Measurements from ENCODE around the gene ARHGAP4.
A peak's percentile ranks its signal among the peaks of the same experiment; 100 is the strongest.

ARHGAP4 gene

DNA sequence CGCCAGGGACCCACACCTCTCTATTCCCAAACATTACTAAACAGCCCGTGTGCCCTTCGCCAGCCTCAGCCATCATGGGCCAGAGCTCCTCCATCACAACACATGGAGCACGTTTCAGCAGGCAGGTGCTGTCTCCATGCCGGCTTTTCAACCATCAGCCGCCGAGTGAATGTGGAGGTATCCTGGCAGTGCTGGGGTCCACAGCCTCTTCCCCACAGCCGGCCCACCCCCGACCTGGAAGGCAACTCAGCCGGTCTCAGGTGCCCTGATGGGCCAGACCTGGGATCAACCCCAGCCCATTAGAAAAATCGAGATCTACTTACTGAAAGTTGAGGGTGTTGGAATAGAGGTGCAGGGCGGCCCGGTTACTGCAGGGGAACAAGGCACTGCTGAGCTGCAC lies 5.7 kb upstream of the ARHGAP4 start:
- in situ Hi-C loops (cut with HindIII; ENCODE audit: low pct_ligation_motif_present, low pct_unique_long_range_greater_than_20kb, low sequenced_read_pairs) = no loop called here
- DNase-seq = no peak

DNA sequence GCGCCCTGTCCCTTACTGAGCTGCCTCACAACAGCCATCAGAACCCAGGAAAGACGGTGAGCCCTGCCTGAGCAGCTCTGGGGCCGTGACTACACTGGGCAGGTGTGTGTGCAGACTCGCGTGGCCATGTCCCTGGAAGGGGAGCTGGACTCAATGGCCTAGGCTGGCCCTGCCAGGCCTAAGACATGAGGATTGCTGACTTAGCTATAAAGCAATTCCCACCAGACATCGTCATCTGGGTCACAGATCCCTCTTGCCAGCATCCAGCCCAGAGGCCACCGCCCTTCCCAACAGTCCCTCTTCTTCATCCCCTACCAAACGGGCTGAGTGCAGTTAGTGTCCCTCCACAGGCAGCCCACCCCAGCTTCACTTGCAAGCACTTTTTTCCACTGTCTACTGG lies 5.1 kb upstream of the ARHGAP4 start:
- in situ Hi-C loops (cut with HindIII; ENCODE audit: low pct_ligation_motif_present, low pct_unique_long_range_greater_than_20kb, low sequenced_read_pairs) = no loop called here
- no peak for DNase-seq

DNA sequence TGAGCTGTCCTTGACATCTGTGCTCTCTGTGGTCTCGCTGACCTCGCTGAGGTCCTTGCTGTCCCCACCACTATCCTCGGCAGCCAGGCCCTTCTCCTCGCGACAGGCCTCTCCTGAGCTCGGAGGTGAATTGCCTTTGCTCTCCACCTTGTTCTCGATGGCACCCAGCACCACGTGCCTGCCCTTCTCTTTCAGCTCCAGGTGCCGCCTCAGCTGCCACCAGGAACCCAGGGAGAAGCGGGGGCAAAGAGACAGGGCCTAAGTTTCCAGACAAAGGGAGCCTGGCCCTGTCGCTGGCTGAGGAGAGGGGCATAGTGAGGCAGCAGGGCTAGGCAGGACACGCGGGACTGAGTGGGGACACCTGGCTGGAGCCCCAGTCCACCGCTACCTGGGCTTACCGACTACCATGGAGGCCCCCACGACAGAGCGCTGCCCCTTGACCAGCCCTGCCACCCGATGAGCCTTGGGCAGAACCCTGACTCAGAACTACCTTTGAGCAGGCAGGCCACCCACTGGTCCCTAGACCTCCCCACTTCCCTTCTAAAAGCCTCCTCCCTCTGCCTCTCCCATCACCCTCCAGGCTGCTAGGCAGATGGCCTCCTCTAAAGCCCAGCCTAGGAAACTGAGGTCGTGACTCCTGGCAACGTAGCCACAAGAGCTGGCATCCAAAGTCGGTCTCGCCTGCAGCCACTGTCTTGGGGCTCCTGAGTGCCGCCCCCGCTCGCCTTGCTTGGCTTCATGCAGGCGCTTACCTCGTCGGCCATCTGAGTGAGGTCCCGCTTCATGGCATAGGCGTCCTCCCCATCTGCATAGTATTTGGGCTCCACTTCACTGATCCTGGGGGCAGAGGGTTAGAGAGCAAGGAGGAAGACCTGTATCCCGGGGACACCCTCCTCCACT lies 4.2 kb upstream of the ARHGAP4 start:
- no peak for DNase-seq
- in situ Hi-C loops (cut with HindIII; ENCODE audit: low pct_ligation_motif_present, low pct_unique_long_range_greater_than_20kb, low sequenced_read_pairs) = no loop called here

DNA sequence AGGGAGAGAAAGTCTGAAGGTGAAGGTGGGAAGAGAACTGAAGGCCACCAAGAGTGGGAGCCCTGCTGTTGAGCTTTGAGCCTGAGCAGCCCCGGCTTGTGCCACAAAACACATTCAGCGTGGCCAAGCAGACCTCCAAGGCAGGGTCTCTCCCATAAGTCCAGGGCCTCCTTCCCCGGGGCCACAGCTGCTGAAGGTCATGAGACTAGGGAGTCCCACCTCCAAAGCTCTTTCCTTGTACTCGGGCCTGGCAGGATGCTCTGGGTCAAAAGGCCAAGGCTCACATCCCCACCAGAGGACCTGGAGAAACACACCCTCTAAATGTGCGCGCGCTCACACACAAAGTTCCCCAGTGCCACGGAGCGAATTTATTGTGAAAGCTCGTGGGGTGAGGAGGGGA lies 3.5 kb upstream of the ARHGAP4 start:
- in situ Hi-C loops (cut with HindIII; ENCODE audit: low pct_ligation_motif_present, low pct_unique_long_range_greater_than_20kb, low sequenced_read_pairs) = no loop called here
- DNase-seq = no peak

DNA sequence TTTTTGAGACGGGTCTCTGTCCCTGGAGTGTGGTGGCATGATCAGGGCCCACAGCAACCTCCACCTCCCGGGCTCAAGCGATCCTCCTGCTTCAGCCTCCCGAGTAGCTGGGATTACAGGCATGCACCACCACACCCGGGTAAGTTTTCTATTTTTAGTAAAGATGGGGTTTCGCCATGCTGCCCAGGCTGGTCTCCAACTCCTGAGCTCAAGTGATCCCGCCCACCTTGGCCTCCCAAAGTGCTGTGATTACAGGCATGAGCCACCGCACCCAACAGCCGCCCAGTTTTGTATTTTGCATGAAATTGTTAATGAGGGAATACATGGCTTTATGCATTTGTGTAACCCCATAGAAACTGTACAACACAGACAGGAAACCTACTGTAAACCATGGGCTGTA lies 2.8 kb upstream of the ARHGAP4 start:
- DNase-seq = no peak
- in situ Hi-C loops (cut with HindIII; ENCODE audit: low pct_ligation_motif_present, low pct_unique_long_range_greater_than_20kb, low sequenced_read_pairs) = no loop called here

DNA sequence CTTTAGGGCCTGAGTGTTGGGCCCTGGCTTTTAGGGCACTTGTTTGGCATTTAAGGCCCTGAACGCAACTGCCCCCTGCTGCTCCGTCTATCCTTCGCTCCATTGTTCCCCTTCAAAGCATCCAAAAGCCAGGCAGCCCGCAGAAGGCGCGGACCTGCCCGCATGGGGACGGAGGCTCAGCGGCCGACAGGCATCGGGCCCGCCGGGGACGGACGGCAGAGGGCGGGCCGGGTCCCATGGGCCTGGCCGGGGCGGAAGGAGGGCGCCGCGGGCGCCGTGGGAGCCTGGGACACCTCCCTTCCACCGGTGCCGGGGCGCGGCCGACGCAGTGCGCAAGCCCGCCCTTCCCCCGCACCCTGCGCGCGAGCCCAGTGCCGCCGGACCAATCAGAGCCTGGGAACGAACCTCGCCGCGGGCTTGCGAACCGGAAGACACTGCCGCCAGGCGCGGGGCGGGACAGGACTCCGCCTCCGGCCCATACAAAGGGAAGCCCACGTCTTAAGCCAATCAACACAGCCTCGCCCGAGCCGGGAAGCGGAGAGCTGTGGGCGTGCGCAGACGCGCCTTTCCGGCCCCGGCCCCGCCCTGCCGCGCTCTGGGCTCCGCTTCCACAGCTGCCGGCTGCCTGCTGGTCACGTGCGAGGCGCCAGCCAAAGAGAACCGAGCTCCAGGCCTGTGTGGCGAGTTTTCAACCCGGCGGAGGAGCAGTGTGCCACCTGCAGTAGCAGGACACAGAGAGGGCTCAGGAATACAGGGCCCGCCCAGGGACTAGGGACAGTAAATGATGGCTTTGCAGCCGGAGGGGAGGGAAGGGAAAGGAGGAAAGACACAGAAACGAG lies 2.1 kb upstream of the ARHGAP4 start:
- in situ Hi-C loops (cut with HindIII; ENCODE audit: low pct_ligation_motif_present, low pct_unique_long_range_greater_than_20kb, low sequenced_read_pairs) = no loop called here
- DNase-seq = peak; percentile 89

DNA sequence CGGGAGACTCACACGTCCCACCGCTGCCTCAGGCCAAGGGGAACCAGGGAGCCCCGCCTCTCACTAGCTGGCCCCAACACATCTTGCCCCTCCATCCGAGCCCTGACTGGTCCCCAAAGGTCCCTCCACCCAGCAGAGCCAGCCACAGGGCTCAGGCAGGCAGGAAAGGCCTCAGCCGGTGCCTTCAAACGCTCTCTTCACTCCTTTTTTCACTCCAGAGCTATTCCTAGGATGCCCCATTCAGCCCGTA lies 1.5 kb upstream of the ARHGAP4 start:
- in situ Hi-C loops (cut with HindIII; ENCODE audit: low pct_ligation_motif_present, low pct_unique_long_range_greater_than_20kb, low sequenced_read_pairs) = no loop called here
- peak; percentile 3 for DNase-seq

DNA sequence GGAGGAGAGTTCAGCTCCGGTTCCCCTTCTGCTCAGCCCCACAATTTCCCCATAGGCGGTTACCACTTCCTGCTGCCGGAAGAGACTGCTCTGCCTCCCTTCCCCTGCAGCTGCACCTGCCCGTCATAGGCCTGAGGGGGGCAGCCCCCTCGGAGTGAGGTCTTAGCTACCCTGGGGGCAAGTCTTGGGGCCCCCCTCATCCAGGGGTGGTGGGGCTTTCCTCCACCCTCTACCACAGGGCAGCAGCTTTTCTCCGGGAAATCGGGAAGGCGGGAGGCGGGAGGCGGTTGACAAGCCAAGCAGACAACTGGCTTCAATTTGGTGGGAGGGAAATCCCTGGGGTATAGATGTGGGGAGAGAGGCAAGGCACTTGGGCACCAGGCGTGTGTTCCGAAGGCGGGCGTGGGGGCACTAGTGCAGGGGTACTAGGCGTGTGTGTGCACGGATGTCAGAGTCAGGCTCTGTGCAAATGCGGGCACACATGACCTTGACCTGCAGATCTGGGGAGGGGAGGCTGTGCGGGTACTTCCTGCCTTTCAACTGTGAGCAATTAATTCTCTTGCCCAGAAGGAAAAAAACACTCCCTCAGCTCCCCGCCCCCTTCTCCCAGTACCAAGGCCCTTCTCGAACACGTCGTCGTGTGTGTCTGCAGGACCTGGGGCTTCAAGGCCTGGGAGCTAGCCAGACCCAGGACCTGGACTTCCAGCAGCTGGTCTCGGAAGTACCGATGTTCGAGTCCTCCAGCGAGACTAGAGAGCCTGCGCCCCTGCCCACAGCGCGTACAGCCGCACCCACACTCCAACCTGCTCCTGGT lies 1.0 kb upstream of the ARHGAP4 start:
- DNase-seq = no peak
- in situ Hi-C loops (cut with HindIII; ENCODE audit: low pct_ligation_motif_present, low pct_unique_long_range_greater_than_20kb, low sequenced_read_pairs) = no loop called here

DNA sequence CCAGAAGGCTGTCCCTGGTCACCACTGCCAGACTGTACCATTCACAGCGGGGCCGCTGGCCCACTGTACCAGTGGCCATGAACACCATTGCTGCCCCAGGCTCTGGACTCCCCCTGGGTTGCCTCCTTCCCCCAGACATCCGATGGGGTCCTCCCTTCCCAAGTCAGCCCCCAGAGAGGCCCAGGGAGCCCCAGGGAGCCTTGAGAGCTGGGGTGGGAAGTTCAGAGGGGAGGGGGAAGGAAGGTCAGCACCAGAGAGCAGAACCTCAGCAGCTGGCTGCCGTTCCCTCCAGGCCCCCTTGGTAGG lies 441 bp upstream of the ARHGAP4 start:
- in situ Hi-C loops (cut with HindIII; ENCODE audit: low pct_ligation_motif_present, low pct_unique_long_range_greater_than_20kb, low sequenced_read_pairs) = no loop called here
- DNase-seq = no peak

DNA sequence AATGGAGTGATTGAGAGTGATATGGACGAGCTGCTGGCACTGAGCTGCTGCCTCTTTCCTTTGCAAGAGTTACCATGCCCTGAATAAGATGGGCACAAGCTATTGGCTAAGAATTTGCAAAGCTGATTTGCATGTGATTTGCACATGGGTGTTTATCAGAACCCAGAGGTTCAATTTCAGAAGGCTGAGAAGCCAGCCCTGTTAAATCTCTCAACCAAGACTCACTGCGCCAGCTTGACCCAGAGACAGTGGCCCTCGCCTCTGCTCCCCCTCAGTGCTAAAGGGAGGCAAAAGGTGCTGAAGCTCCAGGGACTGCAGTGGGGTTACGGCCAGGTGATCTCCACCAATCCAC lies 701 bp downstream of the ARHGAP4 start:
- no peak for DNase-seq
- in situ Hi-C loops (cut with HindIII; ENCODE audit: low pct_ligation_motif_present, low pct_unique_long_range_greater_than_20kb, low sequenced_read_pairs) = no loop called here

DNA sequence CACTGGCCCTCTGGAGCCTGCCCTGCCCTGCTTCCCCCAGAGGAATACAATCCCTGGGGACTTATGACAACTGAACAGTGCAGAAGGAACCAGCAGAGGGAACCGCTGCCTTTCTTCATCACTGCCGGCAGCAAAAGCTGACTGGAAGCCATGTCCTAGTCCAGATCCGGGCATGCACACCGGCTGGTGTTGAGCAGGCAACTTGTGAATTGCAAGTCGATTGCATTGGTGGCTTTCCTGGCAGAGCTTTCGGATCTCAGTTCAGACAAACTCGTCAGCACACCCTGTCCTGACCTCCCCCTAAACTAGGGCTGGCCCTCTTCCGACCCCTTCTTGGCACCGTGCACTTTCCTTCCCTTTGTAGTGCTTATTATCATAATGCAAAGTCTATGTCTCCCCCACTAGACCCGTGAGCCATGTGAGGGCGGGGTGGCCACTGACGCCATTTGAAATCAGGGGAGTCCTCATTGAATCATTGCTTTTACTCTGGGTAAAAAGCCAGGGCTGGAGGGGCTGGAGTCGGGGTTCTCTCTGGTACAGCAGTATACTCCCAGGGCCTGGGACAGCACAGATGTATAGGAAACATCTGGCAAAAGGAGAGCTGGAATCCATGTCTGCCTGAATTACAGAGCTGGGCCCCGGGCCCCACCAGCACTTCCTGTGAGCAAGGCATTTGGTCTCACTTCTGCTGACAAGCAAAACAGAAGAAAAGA lies 1.8 kb downstream of the ARHGAP4 start:
- DNase-seq = peak; percentile 26
- in situ Hi-C loops (cut with HindIII; ENCODE audit: low pct_ligation_motif_present, low pct_unique_long_range_greater_than_20kb, low sequenced_read_pairs) = no loop called here

DNA sequence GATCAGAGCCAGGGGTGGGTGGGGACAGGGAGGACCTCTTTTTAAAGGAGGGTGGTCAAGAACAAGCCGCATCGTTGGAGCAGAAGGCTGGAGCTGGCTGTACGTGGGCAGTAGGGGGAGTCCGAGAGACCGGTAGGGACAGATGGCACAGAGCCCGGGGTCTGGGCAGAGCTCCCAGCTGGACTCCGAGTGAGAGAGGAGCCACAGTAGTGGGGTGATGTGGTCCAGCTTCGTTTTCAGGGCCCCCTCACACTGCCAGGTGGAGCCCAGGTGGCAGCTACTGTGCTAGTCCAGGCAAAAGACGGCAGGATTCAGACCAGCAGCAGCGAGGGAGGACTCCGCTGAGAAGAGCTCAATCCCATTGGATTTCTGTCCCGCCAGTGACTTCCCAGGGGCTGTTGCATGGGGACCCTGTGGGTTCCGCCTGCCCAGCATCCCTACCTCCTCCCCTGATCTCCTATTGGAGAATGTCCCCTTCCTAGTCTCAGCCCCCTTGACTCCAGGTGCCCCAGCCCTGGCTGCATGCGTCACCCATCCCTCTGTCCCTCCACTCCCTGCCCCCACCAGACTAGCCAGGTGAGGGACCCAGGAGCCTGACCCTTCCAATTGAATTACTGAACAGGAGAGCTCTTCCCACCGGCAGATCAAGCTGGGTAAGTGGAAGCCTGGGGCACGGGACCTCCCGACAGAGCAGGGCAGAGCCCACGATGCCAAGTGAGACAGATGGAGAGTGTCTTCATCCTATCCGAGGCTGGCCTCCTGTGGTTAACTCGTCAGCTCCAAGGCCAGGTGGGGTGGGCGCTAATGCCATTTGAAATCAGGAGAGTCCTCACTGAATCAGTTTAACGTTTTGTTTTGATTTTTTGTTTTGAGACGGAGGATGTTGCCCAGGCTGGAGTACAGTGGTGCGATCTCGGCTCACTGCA lies 2.9 kb downstream of the ARHGAP4 start:
- peak; percentile 44 for DNase-seq
- in situ Hi-C loops (cut with HindIII; ENCODE audit: low pct_ligation_motif_present, low pct_unique_long_range_greater_than_20kb, low sequenced_read_pairs) = no loop called here

DNA sequence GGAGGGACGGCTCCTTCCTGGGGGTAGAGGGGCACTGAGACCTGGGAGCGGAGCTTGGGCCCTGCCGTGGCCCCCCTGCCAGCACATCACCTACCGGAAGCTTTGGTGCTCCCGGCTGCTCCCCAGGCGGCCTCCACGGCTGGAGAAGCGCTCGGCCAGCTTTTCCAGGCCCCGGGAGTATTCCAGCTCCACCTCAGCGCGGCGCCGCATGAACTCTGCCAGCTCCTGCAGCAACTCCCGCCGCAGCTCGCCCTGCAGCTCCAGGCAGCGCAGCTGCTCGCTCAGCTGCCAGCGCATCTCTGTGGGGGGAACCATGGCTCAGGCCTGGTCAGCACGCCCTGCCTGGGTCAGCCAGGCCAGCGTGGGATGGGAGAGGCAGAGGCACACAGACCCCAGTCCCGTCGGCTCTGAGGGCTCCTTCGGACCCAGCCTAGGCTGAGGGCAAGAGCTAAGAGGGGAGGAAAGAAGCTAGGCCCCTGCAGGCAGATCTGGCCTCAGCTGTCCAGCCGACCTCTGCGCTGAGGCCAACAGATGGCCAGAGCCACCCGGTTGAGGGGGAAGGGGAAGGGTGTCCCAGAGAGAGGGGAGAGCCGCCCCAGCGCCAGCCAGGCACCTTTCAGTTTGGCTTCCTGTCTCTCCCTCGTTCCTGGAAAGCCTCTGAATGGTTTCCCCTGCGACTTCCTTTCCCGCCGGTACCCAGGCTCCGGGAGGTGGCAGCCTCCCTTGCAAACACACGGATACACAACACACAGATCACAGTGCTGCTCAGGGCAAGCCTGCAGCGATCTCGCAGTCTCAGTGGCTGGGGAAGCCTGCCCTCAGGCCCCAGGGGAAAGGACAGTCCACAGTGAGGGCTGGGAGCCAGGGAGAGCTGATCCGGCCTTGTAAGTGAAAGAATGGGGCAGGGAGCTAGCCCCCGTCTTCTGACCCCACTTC lies 4.3 kb downstream of the ARHGAP4 start:
- in situ Hi-C loops (cut with HindIII; ENCODE audit: low pct_ligation_motif_present, low pct_unique_long_range_greater_than_20kb, low sequenced_read_pairs) = no loop called here
- no peak for DNase-seq

DNA sequence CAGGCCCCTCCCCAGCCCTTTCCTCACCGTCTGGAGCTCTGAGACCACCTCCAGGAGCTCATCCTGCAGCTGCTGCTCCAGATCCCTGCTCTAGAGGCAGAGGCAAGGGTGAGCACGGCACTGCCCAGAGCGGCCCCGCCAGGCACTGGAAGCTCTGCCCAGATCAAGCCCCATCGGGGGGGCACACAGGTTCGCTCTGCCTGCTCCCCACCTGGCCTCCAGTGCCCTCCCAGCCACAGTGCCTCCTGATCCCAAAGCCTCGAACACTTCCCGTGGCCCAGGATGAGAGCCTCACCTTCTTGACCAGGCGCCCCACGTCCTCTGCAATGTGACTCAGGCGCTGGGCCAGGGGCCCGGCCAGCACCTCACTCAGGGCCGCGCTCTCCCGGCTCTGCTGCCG lies 5.0 kb downstream of the ARHGAP4 start:
- in situ Hi-C loops (cut with HindIII; ENCODE audit: low pct_ligation_motif_present, low pct_unique_long_range_greater_than_20kb, low sequenced_read_pairs) = no loop called here
- no peak for DNase-seq

DNA sequence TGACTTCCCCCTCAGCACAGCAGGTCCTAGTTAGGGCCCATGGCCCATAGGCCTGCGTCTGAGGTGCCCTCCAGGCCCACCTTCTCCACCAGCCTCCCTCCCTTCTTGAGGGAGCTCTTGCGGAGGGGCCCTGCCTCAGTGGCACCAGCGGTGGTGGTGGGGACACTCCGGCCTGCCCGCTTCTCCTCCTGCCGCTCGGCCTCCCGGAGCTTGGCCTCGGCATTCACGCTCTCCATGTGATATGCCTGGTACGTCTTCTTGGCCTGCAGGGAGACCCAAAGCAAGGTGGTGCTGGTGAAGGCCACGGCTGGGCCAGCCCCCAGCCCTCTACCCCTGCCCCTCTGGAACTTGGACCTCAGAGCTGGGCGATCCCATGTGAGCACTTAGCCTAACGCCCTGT lies 5.5 kb downstream of the ARHGAP4 start:
- in situ Hi-C loops (cut with HindIII; ENCODE audit: low pct_ligation_motif_present, low pct_unique_long_range_greater_than_20kb, low sequenced_read_pairs) = no loop called here
- no peak for DNase-seq

DNA sequence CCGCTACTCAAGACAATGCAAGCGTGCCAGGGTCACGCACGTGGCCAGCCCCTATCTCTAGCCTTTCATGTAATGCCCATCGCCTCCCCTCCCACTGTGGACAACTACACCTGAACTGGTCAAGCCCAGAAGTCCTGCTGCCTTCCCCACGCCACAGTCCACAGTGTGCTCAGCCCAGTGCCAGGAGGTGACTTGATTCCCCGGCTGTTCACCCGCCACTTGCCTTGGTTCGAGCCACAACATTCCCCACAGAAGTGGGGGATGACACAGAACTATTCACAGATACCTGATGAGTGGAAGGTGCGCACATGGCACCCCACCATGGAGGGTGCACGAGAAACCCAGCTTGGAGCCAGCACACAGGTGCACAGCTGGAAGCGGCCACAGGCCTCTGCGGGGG lies 6.8 kb downstream of the ARHGAP4 start:
- DNase-seq = no peak

DNA sequence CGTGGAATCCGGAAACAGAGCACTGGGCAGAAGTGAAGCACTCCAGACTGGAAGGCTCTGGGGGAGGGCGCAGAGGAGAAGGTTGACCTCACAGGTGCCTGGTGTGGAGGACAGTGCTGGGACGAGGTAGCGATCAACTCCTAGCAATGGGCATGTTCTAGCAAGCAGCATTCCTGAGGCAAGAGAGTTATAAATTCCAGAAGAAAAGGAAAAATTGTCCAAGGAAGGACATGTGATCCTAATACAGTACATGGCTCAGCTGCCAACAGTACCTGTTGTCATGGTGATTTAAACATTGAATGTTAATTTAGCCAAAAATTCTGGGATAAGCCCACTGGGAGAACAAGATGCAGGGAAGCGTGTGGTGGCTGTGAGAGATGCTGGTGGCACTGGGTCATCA lies 8.2 kb downstream of the ARHGAP4 start:
- in situ Hi-C loops (cut with HindIII; ENCODE audit: low pct_ligation_motif_present, low pct_unique_long_range_greater_than_20kb, low sequenced_read_pairs) = no loop called here
- no peak for DNase-seq

More for the DNA sequence above, 6.8 kb downstream of the ARHGAP4 start:
- in situ Hi-C loops (cut with HindIII; ENCODE audit: low pct_ligation_motif_present, low pct_unique_long_range_greater_than_20kb, low sequenced_read_pairs) = no loop called here
